Measurements from ENCODE around the gene TRPV6. TPM values are rescaled to one million over a fixed set of nuclear protein-coding genes. Genes with fewer than 3 reads are reported as not detected.

TRPV6 gene
- total and polyA plus RNA-seq, 4 experiments from 2014 or later, result 0.09 TPM; not detected in 3

DNA sequence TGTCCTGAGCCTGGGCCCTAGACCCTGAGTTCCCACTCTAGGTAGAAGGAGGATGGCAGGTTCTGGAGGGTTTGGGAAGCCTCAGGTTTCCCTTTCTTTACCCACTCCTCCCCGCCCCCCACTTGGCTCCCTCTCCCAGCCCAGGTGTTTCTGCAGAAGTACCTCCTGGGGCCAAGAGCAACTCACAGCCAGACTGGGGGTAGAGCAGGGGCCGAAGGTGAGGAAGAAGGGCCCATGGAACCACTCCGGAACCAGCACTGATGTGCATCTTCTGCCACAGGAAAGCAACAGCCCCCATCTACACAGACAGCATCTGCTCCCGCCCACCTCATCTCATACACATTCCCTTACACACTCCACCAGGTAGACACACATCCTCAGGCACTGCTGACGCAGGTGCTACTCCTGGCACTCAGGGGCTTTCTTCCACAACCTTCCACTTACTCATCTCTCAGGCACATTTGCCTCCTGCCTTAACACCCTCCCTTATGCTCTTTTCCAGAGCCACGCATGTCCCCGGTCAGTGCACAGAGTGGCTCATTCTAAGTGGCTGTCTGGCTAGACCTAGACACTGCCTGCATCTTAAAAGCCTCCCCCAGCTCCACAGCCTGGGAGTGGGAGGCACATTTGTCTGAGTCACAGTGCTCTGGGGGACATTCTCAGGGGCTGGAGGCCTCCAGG lies 28.8 kb downstream of the TRPV6 start:
- no peaks in the 10 kb centered on the region for H3K27me3 ChIP-seq (ENCODE audit: insufficient read depth, low read length)
- ChIA-PET POLR2A (ENCODE audit: partially characterized antibody) (interaction anchor here (1.0 to 3.2 kb wide), 5 partner anchors 44 to 298 kb away, joined by 3 to 74 read pairs (median 4); no protein-coding TSS in a partner anchor), CTCF (ENCODE audit: partially characterized antibody) (interaction anchor here (1.6 to 3.1 kb wide), 5 partner anchors 9 to 146 kb away, joined by 4 to 32 read pairs (median 14); no protein-coding TSS in a partner anchor)
- H3K4me3 Mint-ChIP-seq, result peak overlapping the region; percentile 64 to 86 (median 82)
- no peak overlapping the region for H3K4me3 ChIP-seq (ENCODE audit: low read length in 2 of 2)
- H3K9me3 Mint-ChIP-seq, result no peaks in the 10 kb centered on the region
- no peaks in the 10 kb centered on the region for H3K36me3 ChIP-seq (ENCODE audit: insufficient read depth, low read length)
- H3K27ac Mint-ChIP-seq, result peak overlapping the region in 5 of 7 donors; percentile 8 to 62 (median 26)
- H3K4me1 Mint-ChIP-seq, result peaks cover 14 to 34% (median 20%) of the 10 kb centered on the region in 4 donors
- no peak overlapping the region for H3K27ac ChIP-seq (ENCODE audit: low read depth, low read length)
- DNase-seq, result no peak
- no peaks in the 10 kb centered on the region for H3K9me3 ChIP-seq (ENCODE audit: control insufficient read depth in 1 of 2, low read length in 2 of 2)
- intact Hi-C loops (cut with micrococcal nuclease), result loop anchor here (10.0 kb wide), 1 partner anchor 882 kb away; the partner anchor contains the start of gene TAS2R38
- no peaks in the 10 kb centered on the region for H3K27me3 Mint-ChIP-seq
- peaks cover 0 to 5% of the 10 kb centered on the region in 2 donors for H3K36me3 Mint-ChIP-seq
- H3K4me1 ChIP-seq (ENCODE audit: insufficient read depth, low read length), result peaks cover 24% of the 10 kb centered on the region

DNA sequence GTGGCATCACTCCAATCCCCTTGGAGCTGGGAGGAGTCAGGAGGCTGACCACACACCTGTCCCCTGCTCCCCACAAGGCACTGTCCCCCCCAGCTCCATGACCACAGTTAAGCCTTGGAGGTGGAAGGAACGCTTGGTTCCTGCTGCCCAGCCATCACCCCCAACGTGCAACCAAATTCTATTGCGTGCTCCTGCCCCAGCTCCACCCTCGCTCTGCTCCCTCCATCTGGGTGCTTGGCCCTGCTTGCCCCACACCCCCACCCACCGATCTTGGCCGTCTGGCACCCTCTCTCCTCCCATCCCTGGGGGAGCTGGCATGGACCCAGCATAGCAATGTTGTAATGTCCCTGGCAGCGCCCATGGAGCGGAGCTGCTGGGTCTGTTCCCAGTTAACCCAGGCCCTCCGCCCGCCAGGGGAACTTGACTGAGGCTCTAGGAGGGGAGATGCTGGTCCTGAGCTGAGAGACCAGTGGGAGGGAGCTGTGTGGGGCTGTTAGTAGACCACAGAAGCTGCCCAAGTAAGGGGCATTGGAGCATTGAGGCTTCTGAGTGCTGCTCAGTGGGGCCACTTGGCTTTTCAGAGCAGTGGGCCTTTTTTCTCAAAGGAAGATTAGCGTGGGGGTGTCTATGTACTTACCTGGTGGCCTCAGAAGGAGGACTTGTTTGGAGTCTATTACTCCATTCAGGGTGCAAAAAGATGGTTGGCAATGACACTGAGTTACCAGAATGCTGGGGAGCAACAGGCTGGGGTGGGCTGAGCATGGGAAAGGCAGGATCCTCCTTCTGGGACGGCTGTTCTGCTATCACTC lies 29.6 kb downstream of the TRPV6 start:
- Histone ChIP-seq H3K9me3 (ENCODE audit: control insufficient read depth in 1 of 2, low read length in 2 of 2) (no peaks in the 10 kb centered on the region), H3K4me1 (ENCODE audit: insufficient read depth, low read length) (peaks cover 24% of the 10 kb centered on the region), H3K4me3 (ENCODE audit: low read length in 2 of 2) (peak overlapping the region in 1 of 2 donors; percentile 81), H3K36me3 (ENCODE audit: insufficient read depth, low read length) (no peaks in the 10 kb centered on the region), H3K27me3 (ENCODE audit: insufficient read depth, low read length) (no peaks in the 10 kb centered on the region), H3K27ac (ENCODE audit: low read depth, low read length) (no peak overlapping the region)
- H3K36me3 Mint-ChIP-seq, result peaks cover 0 to 5% of the 10 kb centered on the region in 2 donors
- ChIA-PET CTCF (ENCODE audit: partially characterized antibody) (interaction anchor here (1.0 to 3.1 kb wide), 6 partner anchors 9 to 359 kb away, joined by 3 to 32 read pairs (median 12); no protein-coding TSS in a partner anchor), POLR2A (ENCODE audit: partially characterized antibody) (interaction anchor here (0.8 to 3.2 kb wide), 7 partner anchors 46 to 389 kb away, joined by 3 to 74 read pairs (median 3); no protein-coding TSS in a partner anchor)
- no peaks in the 10 kb centered on the region for H3K27me3 Mint-ChIP-seq
- peaks cover 14 to 34% (median 20%) of the 10 kb centered on the region in 4 donors for H3K4me1 Mint-ChIP-seq
- H3K9me3 Mint-ChIP-seq, result no peaks in the 10 kb centered on the region
- intact Hi-C loops (cut with micrococcal nuclease), result loop anchor here (2.0 to 10.0 kb wide), 2 partner anchors 21 to 881 kb away; partner anchors contain the start of gene TAS2R38
- H3K4me3 Mint-ChIP-seq, result peak overlapping the region; percentile 78 to 86 (median 82)
- no peak for DNase-seq
- peak overlapping the region in 6 of 7 donors; percentile 16 to 78 (median 50) for H3K27ac Mint-ChIP-seq

DNA sequence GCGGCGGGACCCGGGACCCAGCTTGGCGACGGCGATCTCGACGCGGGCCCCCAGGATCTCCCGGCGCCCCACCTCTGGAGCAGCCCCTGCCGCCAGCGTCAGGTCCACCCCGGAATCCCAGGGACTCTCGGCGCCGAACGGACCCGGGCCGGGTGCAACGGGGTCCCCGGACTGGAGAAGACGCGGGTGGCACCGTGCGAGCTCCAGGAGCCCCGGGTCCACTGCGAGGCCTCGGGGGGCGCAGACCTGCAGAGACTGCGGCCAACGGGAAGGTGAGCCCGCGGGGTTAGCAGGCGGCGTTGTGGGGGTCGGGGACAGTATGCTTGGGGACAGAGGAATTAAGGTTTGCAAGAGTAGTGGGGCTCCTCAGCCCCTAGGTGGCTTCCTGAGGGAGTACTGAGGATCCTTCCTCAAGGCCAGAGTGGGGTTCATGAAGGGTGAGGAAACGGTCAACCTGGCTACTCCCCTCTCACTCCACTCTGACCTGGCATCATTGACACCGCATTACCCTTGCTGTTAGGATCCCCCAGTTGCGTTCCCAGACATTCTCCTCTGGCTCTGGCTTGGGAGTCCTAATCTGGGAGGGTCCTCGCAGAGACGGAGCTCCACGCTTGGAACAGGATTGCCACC lies 30.3 kb downstream of the TRPV6 start:
- peak overlapping the region; percentile 15 to 78 (median 50) for H3K27ac Mint-ChIP-seq
- H3K4me1 Mint-ChIP-seq, result peaks cover 14 to 34% (median 20%) of the 10 kb centered on the region in 4 donors
- no peaks in the 10 kb centered on the region for H3K27me3 ChIP-seq (ENCODE audit: insufficient read depth, low read length)
- H3K4me3 Mint-ChIP-seq, result peak overlapping the region; percentile 78 to 86 (median 82)
- peak overlapping the region; percentile 27 for H3K27ac ChIP-seq (ENCODE audit: low read depth, low read length)
- peaks cover 0 to 5% of the 10 kb centered on the region in 2 donors for H3K36me3 Mint-ChIP-seq
- POLR2A ChIA-PET (ENCODE audit: partially characterized antibody), result interaction anchor here (0.7 to 3.2 kb wide), 12 partner anchors 11 to 390 kb away, joined by 3 to 74 read pairs (median 4); no protein-coding TSS in a partner anchor
- peak overlapping the region in 1 of 2 donors; percentile 81 for H3K4me3 ChIP-seq (ENCODE audit: low read length in 2 of 2)
- intact Hi-C loops (cut with micrococcal nuclease), result loop anchor here (2.0 to 10.0 kb wide), 2 partner anchors 20 to 880 kb away; partner anchors contain the start of gene TAS2R38
- peak in 1 of 5 donors; percentile 10 for DNase-seq
- no peaks in the 10 kb centered on the region for H3K27me3 Mint-ChIP-seq
- no peaks in the 10 kb centered on the region for H3K36me3 ChIP-seq (ENCODE audit: insufficient read depth, low read length)
- peaks cover 24% of the 10 kb centered on the region for H3K4me1 ChIP-seq (ENCODE audit: insufficient read depth, low read length)
- CTCF ChIA-PET (ENCODE audit: partially characterized antibody), result interaction anchor here (1.0 to 3.1 kb wide), 8 partner anchors 10 to 360 kb away, joined by 3 to 32 read pairs (median 12); no protein-coding TSS in a partner anchor
- H3K9me3 ChIP-seq (ENCODE audit: control insufficient read depth in 1 of 2, low read length in 2 of 2), result no peaks in the 10 kb centered on the region
- no peaks in the 10 kb centered on the region for H3K9me3 Mint-ChIP-seq

DNA sequence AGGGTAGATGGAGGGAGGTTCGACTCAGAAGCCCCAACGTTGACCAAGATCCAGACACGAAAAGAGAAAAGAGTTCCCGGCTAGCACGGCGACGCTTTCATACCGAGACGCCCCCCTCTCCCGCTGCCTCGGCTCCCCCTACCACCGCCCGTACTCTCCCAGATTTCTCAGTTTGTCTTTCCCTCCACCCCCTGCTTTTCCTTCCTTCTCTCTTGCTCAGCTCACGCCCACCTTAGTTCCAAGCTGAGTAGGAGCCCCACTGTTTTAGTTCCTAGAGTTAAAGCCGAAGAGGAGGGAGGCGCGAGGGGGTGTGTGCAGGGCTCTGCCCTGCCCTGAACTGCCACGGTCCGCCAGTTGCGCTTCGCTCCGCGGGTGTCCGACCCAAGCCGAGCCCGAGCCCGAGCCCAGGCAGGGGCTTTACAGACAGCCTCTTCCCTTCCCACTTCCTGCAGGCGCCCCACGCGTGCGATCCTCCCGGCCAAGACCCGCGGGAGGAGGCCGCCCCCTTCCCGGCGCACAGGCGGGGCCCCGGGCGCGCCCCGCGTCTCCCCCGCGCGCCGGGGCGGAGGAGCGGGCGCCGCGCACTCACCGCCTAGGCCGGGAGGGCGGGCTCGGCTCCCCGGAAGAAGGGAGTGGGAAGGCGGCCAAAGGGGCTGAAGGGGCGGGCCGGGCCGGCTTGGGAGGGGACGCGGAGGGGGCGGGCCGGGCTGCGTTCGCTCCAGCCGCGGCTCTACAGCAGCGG lies 31.0 kb downstream of the TRPV6 start, which contains the start of gene EPHB6:
EPHB6 (plus strand) TSS at position 705 of the 742 bp plus-strand sequence. CDS start 8,152 bp downstream, outside the sequence.
- Mint-ChIP-seq H3K27ac (peak within 1 kb of the TSS; percentile 86 to 96 (median 92)), H3K9me3 (no peaks in the 10 kb centered on the region), H3K36me3 (peaks cover 0 to 5% of the 10 kb centered on the region in 2 donors), H3K4me3 (peak within 1 kb of the TSS; percentile 93 to 98 (median 97)), H3K4me1 (peaks cover 12 to 34% (median 19%) of the 10 kb centered on the region in 4 donors), H3K27me3 (no peaks in the 10 kb centered on the region)
- intact Hi-C loops (cut with micrococcal nuclease), result loop anchor here (1.0 to 10.0 kb wide), 7 partner anchors 12 to 880 kb away; partner anchors contain the start of gene TAS2R38
- CTCF ChIA-PET (ENCODE audit: partially characterized antibody), result interaction anchor here (0.9 to 3.1 kb wide), 13 partner anchors 11 to 361 kb away, joined by 3 to 32 read pairs (median 7); no protein-coding TSS in a partner anchor
- POLR2A ChIA-PET (ENCODE audit: partially characterized antibody), result interaction anchor here (0.6 to 3.2 kb wide), 16 partner anchors 12 to 1116 kb away, joined by 3 to 74 read pairs (median 4); partner anchors contain the start of gene SSBP1
- Histone ChIP-seq H3K4me3 (ENCODE audit: low read length in 2 of 2) (peak within 1 kb of the TSS; percentile 81 to 90), H3K4me1 (ENCODE audit: insufficient read depth, low read length) (peaks cover 24% of the 10 kb centered on the region), H3K27ac (ENCODE audit: low read depth, low read length) (peak within 1 kb of the TSS; percentile 27), H3K9me3 (ENCODE audit: control insufficient read depth in 1 of 2, low read length in 2 of 2) (no peaks in the 10 kb centered on the region), H3K36me3 (ENCODE audit: insufficient read depth, low read length) (no peaks in the 10 kb centered on the region), H3K27me3 (ENCODE audit: insufficient read depth, low read length) (no peaks in the 10 kb centered on the region)
- peak; percentile 47 to 63 (median 56) for DNase-seq

DNA sequence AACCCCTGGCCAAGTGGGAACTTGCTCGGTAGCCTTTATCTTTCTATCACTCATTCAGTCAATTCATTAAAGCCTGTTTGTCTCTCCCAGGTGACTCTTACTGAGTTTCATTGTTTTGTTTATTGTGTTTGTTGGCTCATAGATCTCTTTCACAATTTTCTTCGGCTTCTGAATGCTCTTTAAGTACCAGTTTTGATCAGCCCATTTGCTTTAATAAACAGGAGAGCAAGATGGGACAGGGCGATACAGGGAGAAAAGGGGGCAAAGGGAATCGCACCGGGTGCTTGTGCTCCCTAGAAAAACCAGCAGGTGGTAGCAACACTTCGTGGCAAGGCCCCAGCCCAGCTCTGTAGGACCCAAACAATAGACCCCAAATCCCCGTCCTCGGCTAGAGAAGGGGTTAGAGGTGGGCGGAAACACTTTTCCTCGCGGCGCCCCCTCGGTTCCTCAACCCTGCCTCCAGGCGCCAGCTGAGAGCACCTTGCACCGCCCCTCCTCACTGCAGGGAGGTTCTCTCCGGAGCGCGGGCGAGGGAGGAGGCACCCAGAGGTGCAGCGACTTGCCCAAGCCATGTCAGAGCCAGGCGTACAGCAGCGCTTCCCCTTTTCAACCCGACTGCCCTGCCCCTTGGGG lies 31.7 kb downstream of the TRPV6 start:
- DNase-seq, result peak; percentile 63 to 72 (median 71)
- peaks cover 24% of the 10 kb centered on the region for H3K4me1 ChIP-seq (ENCODE audit: insufficient read depth, low read length)
- ChIA-PET CTCF (ENCODE audit: partially characterized antibody) (interaction anchor here (0.9 to 3.1 kb wide), 12 partner anchors 11 to 361 kb away, joined by 3 to 32 read pairs (median 8); no protein-coding TSS in a partner anchor), POLR2A (ENCODE audit: partially characterized antibody) (interaction anchor here (0.6 to 3.2 kb wide), 16 partner anchors 8 to 1116 kb away, joined by 3 to 74 read pairs (median 4); partner anchors contain the start of gene SSBP1)
- H3K27me3 ChIP-seq (ENCODE audit: insufficient read depth, low read length), result no peaks in the 10 kb centered on the region
- Mint-ChIP-seq H3K9me3 (no peaks in the 10 kb centered on the region), H3K4me1 (peaks cover 12 to 34% (median 19%) of the 10 kb centered on the region in 4 donors), H3K4me3 (peak overlapping the region; percentile 93 to 98 (median 97)), H3K27ac (peak overlapping the region; percentile 86 to 96 (median 92)), H3K36me3 (peaks cover 0 to 5% of the 10 kb centered on the region in 2 donors), H3K27me3 (peaks cover 3% of the 10 kb centered on the region in 2 donors)
- H3K9me3 ChIP-seq (ENCODE audit: control insufficient read depth in 1 of 2, low read length in 2 of 2), result no peaks in the 10 kb centered on the region
- H3K36me3 ChIP-seq (ENCODE audit: insufficient read depth, low read length), result no peaks in the 10 kb centered on the region
- peak overlapping the region; percentile 27 for H3K27ac ChIP-seq (ENCODE audit: low read depth, low read length)
- H3K4me3 ChIP-seq (ENCODE audit: low read length in 2 of 2), result peak overlapping the region; percentile 81 to 90
- intact Hi-C loops (cut with micrococcal nuclease), result loop anchor here (1.0 to 10.0 kb wide), 7 partner anchors 12 to 879 kb away; partner anchors contain the start of gene TAS2R38
